C4-2B (cell line): Measurements from ENCODE around the gene RABGAP1.

ENCODE experiments used
- ZFX ChIP-seq: fragments of 450-650 bp; IDR thresholded peaks from 2 replicates; pipeline ENCODE4 v1.6.1; 2017
- TF ChIP-seq, protein P1 (sequence below): fragments of 450-650 bp; conservative IDR thresholded peaks from 2 replicates; pipeline ENCODE4 v1.5.1; 2017; ENCODE audit warnings: mild to moderate bottlenecking

DNA sequence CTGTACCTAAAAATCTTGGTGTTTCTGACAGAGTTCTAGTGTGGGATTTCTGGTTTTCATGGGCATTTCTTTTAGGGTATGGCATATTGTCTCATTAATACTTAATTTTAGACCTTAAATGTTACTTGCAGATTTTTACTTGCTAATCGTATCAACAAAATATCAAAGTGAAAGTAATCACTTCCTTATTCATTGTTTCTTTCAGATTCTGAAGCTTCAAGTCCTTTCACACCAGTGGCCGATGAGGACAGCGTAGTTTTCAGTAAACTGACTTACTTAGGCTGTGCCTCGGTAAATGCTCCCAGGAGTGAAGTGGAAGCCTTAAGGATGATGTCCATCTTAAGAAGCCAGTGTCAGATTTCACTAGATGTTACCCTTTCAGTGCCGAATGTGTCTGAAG, 45.2 kb downstream of the RABGAP1 start:
- TF ChIP-seq, protein P1, sequence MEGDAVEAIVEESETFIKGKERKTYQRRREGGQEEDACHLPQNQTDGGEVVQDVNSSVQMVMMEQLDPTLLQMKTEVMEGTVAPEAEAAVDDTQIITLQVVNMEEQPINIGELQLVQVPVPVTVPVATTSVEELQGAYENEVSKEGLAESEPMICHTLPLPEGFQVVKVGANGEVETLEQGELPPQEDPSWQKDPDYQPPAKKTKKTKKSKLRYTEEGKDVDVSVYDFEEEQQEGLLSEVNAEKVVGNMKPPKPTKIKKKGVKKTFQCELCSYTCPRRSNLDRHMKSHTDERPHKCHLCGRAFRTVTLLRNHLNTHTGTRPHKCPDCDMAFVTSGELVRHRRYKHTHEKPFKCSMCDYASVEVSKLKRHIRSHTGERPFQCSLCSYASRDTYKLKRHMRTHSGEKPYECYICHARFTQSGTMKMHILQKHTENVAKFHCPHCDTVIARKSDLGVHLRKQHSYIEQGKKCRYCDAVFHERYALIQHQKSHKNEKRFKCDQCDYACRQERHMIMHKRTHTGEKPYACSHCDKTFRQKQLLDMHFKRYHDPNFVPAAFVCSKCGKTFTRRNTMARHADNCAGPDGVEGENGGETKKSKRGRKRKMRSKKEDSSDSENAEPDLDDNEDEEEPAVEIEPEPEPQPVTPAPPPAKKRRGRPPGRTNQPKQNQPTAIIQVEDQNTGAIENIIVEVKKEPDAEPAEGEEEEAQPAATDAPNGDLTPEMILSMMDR, result no peak
- no peak for TF ChIP-seq ZFX
